Endothelial cell (in vitro differentiated cells): Measurements from ENCODE around the gene SORCS2. TPM values are rescaled to one million over a fixed set of nuclear protein-coding genes. Genes with fewer than 3 reads are reported as not detected.

ENCODE experiments used
- DNase-seq: peaks from one replicate; pipeline ENCODE4 v3.0.0; 2021; ENCODE audit warnings: low spot score
- H3K27ac Mint-ChIP-seq: one replicate; pipeline ENCODE4 v1.8.0; 2021; ENCODE audit warnings: mixed read lengths, inconsistent platforms; ENCODE audit not compliant: unreplicated experiment
- H3K27me3 Mint-ChIP-seq: one replicate; pipeline ENCODE4 v1.8.0; 2021; ENCODE audit warnings: mild to moderate bottlenecking, moderate library complexity, mixed read lengths, inconsistent platforms; ENCODE audit not compliant: unreplicated experiment
- H3K36me3 Mint-ChIP-seq: one replicate; pipeline ENCODE4 v1.8.0; 2021; ENCODE audit warnings: mild to moderate bottlenecking, low read depth, mixed read lengths, inconsistent platforms; ENCODE audit not compliant: unreplicated experiment
- H3K4me1 Mint-ChIP-seq: one replicate; pipeline ENCODE4 v1.8.0; 2021; ENCODE audit warnings: mild to moderate bottlenecking, mixed read lengths, inconsistent platforms; ENCODE audit not compliant: unreplicated experiment
- H3K4me3 Mint-ChIP-seq: one replicate; pipeline ENCODE4 v1.8.0; 2021; ENCODE audit warnings: mild to moderate bottlenecking, mixed read lengths, inconsistent platforms; ENCODE audit not compliant: unreplicated experiment
- H3K9me3 Mint-ChIP-seq: one replicate; pipeline ENCODE4 v1.8.0; 2021; ENCODE audit warnings: mixed read lengths, inconsistent platforms; ENCODE audit not compliant: unreplicated experiment
- total RNA-seq: library from RNA; stranded (reverse); fragmentation: NEBNext Ultra II Directional; extraction: Animal tissue kit (Norgen Biotek cat#: 25700); gene quantifications from one replicate; pipeline ENCODE4 v1.2.1, GENCODE V29; 2021; ENCODE audit not compliant: unreplicated experiment
- TF ChIP-seq, protein P1 (sequence below): fragments of 200-600 bp; sonication (generic); IDR thresholded peaks from one replicate; pipeline ENCODE4 v1.5.0; 2021; ENCODE audit warnings: antibody characterized with exemption; ENCODE audit not compliant: unreplicated experiment

Gene SORCS2
- total RNA-seq, 1 donor from 2014 or later, result 1.3 TPM

DNA sequence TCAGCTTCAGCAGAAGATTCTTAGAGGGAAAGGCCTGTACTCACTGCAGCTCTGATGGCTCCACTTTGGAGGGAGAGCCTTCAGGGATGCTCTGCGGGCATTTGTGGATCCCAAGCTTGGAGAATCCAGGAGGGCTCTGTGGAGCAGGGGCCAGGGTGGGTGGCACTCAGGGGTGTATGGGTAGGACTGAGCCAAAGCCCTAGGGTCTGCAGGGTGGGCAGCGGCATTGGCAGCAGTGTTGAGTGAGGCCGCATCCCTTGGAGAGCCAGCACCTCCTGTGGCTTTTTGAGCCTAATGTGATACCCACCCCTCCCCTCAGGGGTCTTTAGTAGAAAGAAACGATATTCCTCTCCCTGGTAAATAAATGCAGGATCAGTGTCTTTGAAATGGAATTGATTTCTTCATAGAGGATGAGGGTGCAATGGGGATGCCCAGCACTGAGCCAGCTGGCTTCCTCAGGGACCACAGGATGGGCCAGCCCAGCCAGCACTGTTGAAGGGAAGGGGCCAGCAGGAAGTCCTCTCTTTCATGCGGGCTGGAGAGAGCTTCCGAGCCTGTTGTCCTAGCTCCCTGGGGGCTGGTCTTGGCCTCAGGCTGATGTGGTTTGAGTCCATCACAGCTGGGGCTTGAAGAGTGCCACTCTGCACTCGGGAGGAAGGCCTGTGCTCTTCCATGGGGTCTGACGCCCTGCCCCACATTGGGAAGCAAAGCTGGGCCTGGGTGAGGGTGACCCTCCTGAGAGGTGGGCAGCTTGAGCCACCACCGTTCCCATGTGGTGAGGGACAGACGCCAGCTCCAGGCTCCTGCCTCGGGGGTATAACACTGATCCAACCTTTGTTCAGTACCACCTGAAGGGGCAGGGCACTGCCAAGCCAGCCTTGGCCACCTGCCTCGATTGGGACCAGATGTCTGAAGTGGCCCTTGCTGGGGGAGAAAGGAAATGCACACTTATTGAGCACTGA is 192.9 kb downstream of the SORCS2 start:
- H3K27ac Mint-ChIP-seq, result no peak overlapping the region
- H3K4me3 Mint-ChIP-seq, result no peak overlapping the region
- H3K9me3 Mint-ChIP-seq, result no peaks in the 10 kb centered on the region
- TF ChIP-seq, protein P1, sequence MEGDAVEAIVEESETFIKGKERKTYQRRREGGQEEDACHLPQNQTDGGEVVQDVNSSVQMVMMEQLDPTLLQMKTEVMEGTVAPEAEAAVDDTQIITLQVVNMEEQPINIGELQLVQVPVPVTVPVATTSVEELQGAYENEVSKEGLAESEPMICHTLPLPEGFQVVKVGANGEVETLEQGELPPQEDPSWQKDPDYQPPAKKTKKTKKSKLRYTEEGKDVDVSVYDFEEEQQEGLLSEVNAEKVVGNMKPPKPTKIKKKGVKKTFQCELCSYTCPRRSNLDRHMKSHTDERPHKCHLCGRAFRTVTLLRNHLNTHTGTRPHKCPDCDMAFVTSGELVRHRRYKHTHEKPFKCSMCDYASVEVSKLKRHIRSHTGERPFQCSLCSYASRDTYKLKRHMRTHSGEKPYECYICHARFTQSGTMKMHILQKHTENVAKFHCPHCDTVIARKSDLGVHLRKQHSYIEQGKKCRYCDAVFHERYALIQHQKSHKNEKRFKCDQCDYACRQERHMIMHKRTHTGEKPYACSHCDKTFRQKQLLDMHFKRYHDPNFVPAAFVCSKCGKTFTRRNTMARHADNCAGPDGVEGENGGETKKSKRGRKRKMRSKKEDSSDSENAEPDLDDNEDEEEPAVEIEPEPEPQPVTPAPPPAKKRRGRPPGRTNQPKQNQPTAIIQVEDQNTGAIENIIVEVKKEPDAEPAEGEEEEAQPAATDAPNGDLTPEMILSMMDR, result no peak
- H3K4me1 Mint-ChIP-seq, result peaks cover 6% of the 10 kb centered on the region
- DNase-seq, result peak; percentile 3
- peaks cover 8% of the 10 kb centered on the region for H3K27me3 Mint-ChIP-seq
- H3K36me3 Mint-ChIP-seq, result peaks cover 3% of the 10 kb centered on the region

DNA sequence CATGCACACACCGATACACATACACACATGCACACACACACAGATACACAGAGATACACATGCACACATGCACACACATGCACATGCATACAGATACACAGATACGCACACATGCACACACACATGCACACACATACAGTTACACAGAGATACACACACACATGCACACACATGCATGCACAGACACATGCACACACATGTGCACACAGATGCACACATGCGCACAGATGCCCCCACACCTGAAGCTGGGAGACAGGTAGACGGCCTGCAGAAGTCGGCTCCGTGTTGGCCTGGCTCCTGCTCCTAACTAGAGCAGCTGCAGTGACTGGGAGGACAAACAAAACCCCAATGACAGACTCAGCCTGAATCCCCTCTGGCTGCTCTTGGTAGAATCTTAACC is 195.6 kb downstream of the SORCS2 start:
- TF ChIP-seq, protein P1, result no peak
- H3K27me3 Mint-ChIP-seq, result peaks cover 8% of the 10 kb centered on the region
- no peak for DNase-seq

DNA sequence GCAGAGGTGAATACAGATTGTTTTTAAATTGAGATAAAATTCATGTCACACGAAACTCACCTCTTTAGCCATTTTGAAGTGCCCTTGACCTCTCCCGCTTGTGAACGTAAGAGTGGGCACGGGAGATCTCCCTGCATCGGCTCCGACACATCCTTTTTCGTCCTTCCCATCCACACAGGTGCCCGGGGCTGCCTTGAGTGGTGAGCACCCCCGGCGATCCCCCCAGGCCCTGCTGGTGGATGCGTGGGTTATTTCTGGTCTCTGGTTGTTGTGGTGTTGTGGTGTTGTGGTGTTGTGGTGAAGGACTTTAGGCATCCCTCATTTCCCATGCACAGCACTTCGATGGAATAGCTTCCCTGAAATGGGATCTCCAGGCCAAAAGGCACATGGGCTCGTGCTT is 196.3 kb downstream of the SORCS2 start:
- TF ChIP-seq, protein P1, result no peak
- Mint-ChIP-seq H3K36me3 (no peaks in the 10 kb centered on the region), H3K4me1 (peaks cover 6% of the 10 kb centered on the region), H3K27ac (no peak overlapping the region), H3K9me3 (no peaks in the 10 kb centered on the region), H3K4me3 (no peak overlapping the region), H3K27me3 (peaks cover 8% of the 10 kb centered on the region)
- DNase-seq, result no peak

More for the DNA sequence above, 195.6 kb downstream of the SORCS2 start:
- H3K36me3 Mint-ChIP-seq, result no peaks in the 10 kb centered on the region
- no peak overlapping the region for H3K27ac Mint-ChIP-seq
- no peaks in the 10 kb centered on the region for H3K9me3 Mint-ChIP-seq
- peaks cover 6% of the 10 kb centered on the region for H3K4me1 Mint-ChIP-seq
- no peak overlapping the region for H3K4me3 Mint-ChIP-seq

DNA sequence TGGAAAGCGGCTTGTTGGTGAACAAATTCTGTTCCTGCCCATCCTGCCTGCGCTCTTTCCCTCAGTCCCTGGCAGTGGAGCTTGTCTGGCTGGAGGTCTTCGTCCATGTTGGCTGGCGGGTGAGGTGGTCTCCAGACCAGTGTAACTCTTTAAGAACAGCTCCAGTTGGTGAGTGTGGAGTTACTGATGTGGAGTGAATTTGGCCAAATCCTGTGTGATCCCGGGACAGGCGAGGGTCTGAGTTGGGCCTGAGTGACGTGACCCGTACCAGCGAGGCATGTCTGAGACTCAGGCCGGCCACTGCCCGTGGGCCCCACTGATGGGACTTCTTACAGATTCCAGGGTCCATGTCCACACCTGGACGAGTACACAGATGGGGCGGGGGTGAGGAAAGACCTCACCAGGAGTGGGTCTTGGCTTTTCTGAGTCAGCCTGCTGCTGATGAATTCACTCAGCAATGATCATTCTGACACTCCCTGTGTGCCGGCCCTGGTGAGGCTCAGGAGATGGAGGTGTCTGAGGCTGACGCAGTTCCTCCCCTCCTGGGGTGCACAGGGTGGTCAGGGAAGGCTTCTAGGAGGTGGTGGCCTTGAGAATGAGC is 196.9 kb downstream of the SORCS2 start:
- H3K27me3 Mint-ChIP-seq, result peaks cover 8% of the 10 kb centered on the region

More for the DNA sequence above, 196.9 kb downstream of the SORCS2 start:
- Mint-ChIP-seq H3K27ac (no peak overlapping the region), H3K4me3 (no peak overlapping the region), H3K4me1 (peaks cover 6% of the 10 kb centered on the region), H3K36me3 (no peaks in the 10 kb centered on the region), H3K9me3 (no peaks in the 10 kb centered on the region)
- TF ChIP-seq, protein P1, result no peak
- no peak for DNase-seq
